Cardiac atrium fibroblast (primary cell): ENCODE measurements around the gene TNMD. TPM values are rescaled to one million over a fixed set of nuclear protein-coding genes. Genes with fewer than 3 reads are reported as not detected.

Experiments
- total RNA-seq: library from RNA; depleted of rRNA; stranded (reverse); fragments of >200 nt; gene quantifications from 2 replicates; pipeline ENCODE4 v1.2.3, GENCODE V29; 2015

The TNMD gene
- not detected in 2 replicates for total RNA-seq

GRCh38 chrX:100584611-100585010 is at the start of gene TNMD:
TSS of gene TNMD (plus strand) at chrX:100584936. CDS start at chrX:100585019, 83 bp downstream.

GRCh38 chrX:100636321-100636991 is 51.7 kb downstream of the TNMD start, which contains the start of gene TSPAN6:
TSS of gene TSPAN6 (minus strand) at chrX:100636806. CDS start at chrX:100636694, 112 bp downstream.

GRCh38 chrX:100643956-100644860 is 59.5 kb downstream of the TNMD start, which contains the start of gene SRPX2:
TSS of gene SRPX2 (plus strand) at chrX:100644199. CDS start at chrX:100646323, 2,124 bp downstream.

Other genes with a start within 250 kb of the TNMD start
- gene PCDH19, start 174.7 kb upstream of the TNMD start, total RNA-seq: 0.16 and 0.18 TPM in 2 replicates
- 26.9 and 30.1 TPM in 2 replicates for gene TSPAN6, start 51.9 kb downstream of the TNMD start, total RNA-seq
- 115 and 168 TPM in 2 replicates for gene SRPX2, start 59.3 kb downstream of the TNMD start, total RNA-seq
- gene SYTL4, start 147.2 kb downstream of the TNMD start, total RNA-seq: 3.1 and 6.0 TPM in 2 replicates
- gene CSTF2, start 235.5 kb downstream of the TNMD start, total RNA-seq: 9.6 and 13.6 TPM in 2 replicates